GM23338 (cell line): ENCODE measurements around the gene GAL3ST1. TPM values are rescaled to one million over a fixed set of nuclear protein-coding genes. Genes with fewer than 3 reads are reported as not detected.

ENCODE experiments used
- ATAC-seq: fragments of 200-7000 bp; cut with Tn5 transposase; 3 replicates; pipeline ENCODE4 v1.9.1; 2020
- DNase-seq: peaks from one replicate; pipeline ENCODE4 v3.0.0-alpha.2; 2015; ENCODE audit warnings: low spot score
- H2AFZ ChIP-seq: fragments of 200-600 bp; sonication (generic); 2 replicates; pipeline ENCODE4 v1.8.0; 2016; ENCODE audit warnings: antibody characterized with exemption, mild to moderate bottlenecking, moderate library complexity
- H3F3A ChIP-seq: fragments of 200-600 bp; sonication (generic); replicated peaks from 2 replicates; pipeline ENCODE4 v1.8.0; 2017; ENCODE audit warnings: antibody characterized with exemption, mixed run types, low read depth
- H3K27ac ChIP-seq: fragments of 200-600 bp; sonication (generic); 2 replicates; pipeline ENCODE4 v1.6.1; 2016; ENCODE audit warnings: low read depth
- H3K27me3 ChIP-seq: fragments of 200-600 bp; sonication (generic); 2 replicates; pipeline ENCODE4 v1.8.0; 2016; ENCODE audit warnings: mild to moderate bottlenecking, mixed run types, moderate library complexity; ENCODE audit not compliant: insufficient read depth
- H3K36me3 ChIP-seq: fragments of 200-600 bp; sonication (generic); 2 replicates; pipeline ENCODE4 v1.8.0; 2016; ENCODE audit warnings: mild to moderate bottlenecking; ENCODE audit not compliant: insufficient read depth
- H3K4me1 ChIP-seq: fragments of 200-600 bp; sonication (generic); 2 replicates; pipeline ENCODE4 v1.8.0; 2016; ENCODE audit warnings: mild to moderate bottlenecking, moderate library complexity; ENCODE audit not compliant: insufficient read depth
- H3K4me2 ChIP-seq: fragments of 200-600 bp; sonication (generic); 2 replicates; pipeline ENCODE4 v1.7.1; 2017; ENCODE audit warnings: mixed run types
- H3K4me3 ChIP-seq: fragments of 200-600 bp; sonication (generic); 2 replicates; pipeline ENCODE4 v1.6.1; 2016; ENCODE audit warnings: mixed run types
- H3K79me2 ChIP-seq: fragments of 200-600 bp; sonication (generic); replicated peaks from 2 replicates; pipeline ENCODE4 v1.8.0; 2017; ENCODE audit warnings: mild to moderate bottlenecking; ENCODE audit not compliant: insufficient read depth
- H3K9me2 ChIP-seq: fragments of 200-600 bp; sonication (generic); 2 replicates; pipeline ENCODE4 v1.8.0; 2017; ENCODE audit not compliant: insufficient read depth
- H4K20me1 ChIP-seq: fragments of 200-600 bp; sonication (generic); replicated peaks from 2 replicates; pipeline ENCODE4 v1.8.0; 2017; ENCODE audit warnings: mild to moderate bottlenecking; ENCODE audit not compliant: insufficient read depth
- H3K27ac Mint-ChIP-seq: 2 replicates; pipeline ENCODE4 v1.8.0; 2020; ENCODE audit warnings: inconsistent platforms, mild to moderate bottlenecking, moderate library complexity, mixed read lengths
- H3K27me3 Mint-ChIP-seq: 3 replicates; pipeline ENCODE4 v1.8.0; 2022; ENCODE audit warnings: low read depth, mild to moderate bottlenecking, moderate library complexity, mixed read lengths, inconsistent platforms; ENCODE audit not compliant: insufficient read depth, poor library complexity
- H3K36me3 Mint-ChIP-seq: 3 replicates; pipeline ENCODE4 v1.8.0; 2021; ENCODE audit warnings: low read depth, mild to moderate bottlenecking, inconsistent platforms, moderate library complexity, mixed read lengths
- H3K4me1 Mint-ChIP-seq: 3 replicates; pipeline ENCODE4 v1.8.0; 2020; ENCODE audit warnings: mild to moderate bottlenecking, inconsistent platforms, mixed read lengths
- H3K4me3 Mint-ChIP-seq: 3 replicates; pipeline ENCODE4 v1.8.0; 2021; ENCODE audit warnings: moderate library complexity, mild to moderate bottlenecking, inconsistent platforms, mixed read lengths
- H3K9me3 Mint-ChIP-seq: 3 replicates; pipeline ENCODE4 v1.8.0; 2020; ENCODE audit warnings: moderate library complexity, mild to moderate bottlenecking, inconsistent platforms, mixed read lengths
- CREB1 ChIP-seq: fragments of 250-450 bp; sonication (Bioruptor Pico); IDR thresholded peaks from 2 replicates; pipeline ENCODE4 v1.5.0; 2020; ENCODE audit warnings: low read depth, mild to moderate bottlenecking, moderate library complexity
- CTCF ChIP-seq, 2 experiments: fragments of 200-600 bp in 1 of 2; sonication (generic) in 1 of 2; conservative IDR thresholded peaks; 2 replicates each; pipeline versions ENCODE4 v1.5.1 to v1.6.1; 2016 to 2017; ENCODE audit warnings: antibody characterized with exemption in 2 of 2, low read depth in 2 of 2, mild to moderate bottlenecking in 2 of 2, moderate library complexity in 1 of 2
- POLR2AphosphoS5 ChIP-seq: IDR thresholded peaks from 2 replicates; pipeline ENCODE4 v1.6.1; 2016; ENCODE audit warnings: antibody characterized with exemption, low read depth
- polyA plus RNA-seq: library from polyadenylated mRNA; unstranded; fragments of >200 nt; fragmentation: Nextera tagmentation; extraction: Ambion mirVana; gene quantifications from 2 replicates; pipeline ENCODE4 v1.2.1, GENCODE V29; 2016
- total RNA-seq: library from RNA; depleted of rRNA; stranded (reverse); fragments of >200 nt; shearing (Covaris generic); gene quantifications from 2 replicates; pipeline ENCODE4 v1.2.3, GENCODE V29; 2014
- TF ChIP-seq, protein P1 (sequence below): fragments of 250-450 bp; sonication (Bioruptor Pico); IDR thresholded peaks from 2 replicates; pipeline ENCODE4 v1.5.0; 2020; ENCODE audit warnings: mild to moderate bottlenecking, moderate library complexity
- TF ChIP-seq, protein P2 (sequence below): IDR thresholded peaks from one replicate; pipeline ENCODE4 v1.6.1; 2018; ENCODE audit warnings: antibody characterized with exemption; ENCODE audit not compliant: unreplicated experiment

Gene GAL3ST1
- total and polyA plus RNA-seq, 2 experiments from 2014 or later, result 8.2 to 13.3 TPM

- TF ChIP-seq, protein P1, sequence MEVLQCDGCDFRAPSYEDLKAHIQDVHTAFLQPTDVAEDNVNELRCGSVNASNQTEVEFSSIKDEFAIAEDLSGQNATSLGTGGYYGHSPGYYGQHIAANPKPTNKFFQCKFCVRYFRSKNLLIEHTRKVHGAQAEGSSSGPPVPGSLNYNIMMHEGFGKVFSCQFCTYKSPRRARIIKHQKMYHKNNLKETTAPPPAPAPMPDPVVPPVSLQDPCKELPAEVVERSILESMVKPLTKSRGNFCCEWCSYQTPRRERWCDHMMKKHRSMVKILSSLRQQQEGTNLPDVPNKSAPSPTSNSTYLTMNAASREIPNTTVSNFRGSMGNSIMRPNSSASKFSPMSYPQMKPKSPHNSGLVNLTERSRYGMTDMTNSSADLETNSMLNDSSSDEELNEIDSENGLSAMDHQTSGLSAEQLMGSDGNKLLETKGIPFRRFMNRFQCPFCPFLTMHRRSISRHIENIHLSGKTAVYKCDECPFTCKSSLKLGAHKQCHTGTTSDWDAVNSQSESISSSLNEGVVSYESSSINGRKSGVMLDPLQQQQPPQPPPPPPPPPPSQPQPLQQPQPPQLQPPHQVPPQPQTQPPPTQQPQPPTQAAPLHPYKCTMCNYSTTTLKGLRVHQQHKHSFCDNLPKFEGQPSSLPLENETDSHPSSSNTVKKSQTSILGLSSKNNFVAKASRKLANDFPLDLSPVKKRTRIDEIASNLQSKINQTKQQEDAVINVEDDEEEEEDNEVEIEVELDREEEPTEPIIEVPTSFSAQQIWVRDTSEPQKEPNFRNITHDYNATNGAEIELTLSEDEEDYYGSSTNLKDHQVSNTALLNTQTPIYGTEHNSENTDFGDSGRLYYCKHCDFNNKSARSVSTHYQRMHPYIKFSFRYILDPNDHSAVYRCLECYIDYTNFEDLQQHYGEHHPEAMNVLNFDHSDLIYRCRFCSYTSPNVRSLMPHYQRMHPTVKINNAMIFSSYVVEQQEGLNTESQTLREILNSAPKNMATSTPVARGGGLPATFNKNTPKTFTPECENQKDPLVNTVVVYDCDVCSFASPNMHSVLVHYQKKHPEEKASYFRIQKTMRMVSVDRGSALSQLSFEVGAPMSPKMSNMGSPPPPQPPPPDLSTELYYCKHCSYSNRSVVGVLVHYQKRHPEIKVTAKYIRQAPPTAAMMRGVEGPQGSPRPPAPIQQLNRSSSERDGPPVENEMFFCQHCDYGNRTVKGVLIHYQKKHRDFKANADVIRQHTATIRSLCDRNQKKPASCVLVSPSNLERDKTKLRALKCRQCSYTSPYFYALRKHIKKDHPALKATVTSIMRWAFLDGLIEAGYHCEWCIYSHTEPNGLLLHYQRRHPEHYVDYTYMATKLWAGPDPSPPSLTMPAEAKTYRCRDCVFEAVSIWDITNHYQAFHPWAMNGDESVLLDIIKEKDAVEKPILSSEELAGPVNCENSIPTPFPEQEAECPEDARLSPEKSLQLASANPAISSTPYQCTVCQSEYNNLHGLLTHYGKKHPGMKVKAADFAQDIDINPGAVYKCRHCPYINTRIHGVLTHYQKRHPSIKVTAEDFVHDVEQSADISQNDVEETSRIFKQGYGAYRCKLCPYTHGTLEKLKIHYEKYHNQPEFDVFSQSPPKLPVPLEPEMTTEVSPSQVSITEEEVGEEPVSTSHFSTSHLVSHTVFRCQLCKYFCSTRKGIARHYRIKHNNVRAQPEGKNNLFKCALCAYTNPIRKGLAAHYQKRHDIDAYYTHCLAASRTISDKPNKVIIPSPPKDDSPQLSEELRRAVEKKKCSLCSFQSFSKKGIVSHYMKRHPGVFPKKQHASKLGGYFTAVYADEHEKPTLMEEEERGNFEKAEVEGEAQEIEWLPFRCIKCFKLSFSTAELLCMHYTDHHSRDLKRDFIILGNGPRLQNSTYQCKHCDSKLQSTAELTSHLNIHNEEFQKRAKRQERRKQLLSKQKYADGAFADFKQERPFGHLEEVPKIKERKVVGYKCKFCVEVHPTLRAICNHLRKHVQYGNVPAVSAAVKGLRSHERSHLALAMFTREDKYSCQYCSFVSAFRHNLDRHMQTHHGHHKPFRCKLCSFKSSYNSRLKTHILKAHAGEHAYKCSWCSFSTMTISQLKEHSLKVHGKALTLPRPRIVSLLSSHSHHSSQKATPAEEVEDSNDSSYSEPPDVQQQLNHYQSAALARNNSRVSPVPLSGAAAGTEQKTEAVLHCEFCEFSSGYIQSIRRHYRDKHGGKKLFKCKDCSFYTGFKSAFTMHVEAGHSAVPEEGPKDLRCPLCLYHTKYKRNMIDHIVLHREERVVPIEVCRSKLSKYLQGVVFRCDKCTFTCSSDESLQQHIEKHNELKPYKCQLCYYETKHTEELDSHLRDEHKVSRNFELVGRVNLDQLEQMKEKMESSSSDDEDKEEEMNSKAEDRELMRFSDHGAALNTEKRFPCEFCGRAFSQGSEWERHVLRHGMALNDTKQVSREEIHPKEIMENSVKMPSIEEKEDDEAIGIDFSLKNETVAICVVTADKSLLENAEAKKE, result no peak
- TF ChIP-seq CREB1 (CRISPR knock-in tag) (no peak), POLR2AphosphoS5 (no peak)
Observed at GRCh38 chr22:30603801-30604200, 29.3 kb upstream of the GAL3ST1 start (continued).

- Mint-ChIP-seq H3K27ac (no peak overlapping the region), H3K27me3 (peaks cover 9% of the 10 kb centered on the region), H3K9me3 (peaks cover 3% of the 10 kb centered on the region; the same call in 2 of the 3 replicates), H3K4me1 (peaks cover 14% of the 10 kb centered on the region), H3K36me3 (no peaks in the 10 kb centered on the region; the same call in 2 of the 3 replicates), H3K4me3 (no peak overlapping the region)
- no peak overlapping the region for H3K4me3 ChIP-seq
- H3F3A ChIP-seq, result peaks cover 6% of the 10 kb centered on the region; the same call in 1 of the 2 replicates
- peaks cover 13% of the 10 kb centered on the region for H3K4me1 ChIP-seq
- no peak overlapping the region for H3K27ac ChIP-seq
- no peaks in the 10 kb centered on the region for H3K36me3 ChIP-seq
- peak; percentile 78 for DNase-seq
- no peak; the same call in 2 of the 3 replicates for ATAC-seq
- H2AFZ ChIP-seq, result no peak overlapping the region
- H3K4me2 ChIP-seq, result no peak overlapping the region
- H3K79me2 ChIP-seq, result no peaks in the 10 kb centered on the region
- no peaks in the 10 kb centered on the region for H3K9me2 ChIP-seq
- H4K20me1 ChIP-seq, result no peaks in the 10 kb centered on the region
- no peaks in the 10 kb centered on the region for H3K27me3 ChIP-seq
- peak; percentile 61 to 68 for TF ChIP-seq CTCF (conservative IDR thresholded peaks at IDR 0.05; ENCODE audit: low read depth in 2 of 2)
- TF ChIP-seq, protein P2, sequence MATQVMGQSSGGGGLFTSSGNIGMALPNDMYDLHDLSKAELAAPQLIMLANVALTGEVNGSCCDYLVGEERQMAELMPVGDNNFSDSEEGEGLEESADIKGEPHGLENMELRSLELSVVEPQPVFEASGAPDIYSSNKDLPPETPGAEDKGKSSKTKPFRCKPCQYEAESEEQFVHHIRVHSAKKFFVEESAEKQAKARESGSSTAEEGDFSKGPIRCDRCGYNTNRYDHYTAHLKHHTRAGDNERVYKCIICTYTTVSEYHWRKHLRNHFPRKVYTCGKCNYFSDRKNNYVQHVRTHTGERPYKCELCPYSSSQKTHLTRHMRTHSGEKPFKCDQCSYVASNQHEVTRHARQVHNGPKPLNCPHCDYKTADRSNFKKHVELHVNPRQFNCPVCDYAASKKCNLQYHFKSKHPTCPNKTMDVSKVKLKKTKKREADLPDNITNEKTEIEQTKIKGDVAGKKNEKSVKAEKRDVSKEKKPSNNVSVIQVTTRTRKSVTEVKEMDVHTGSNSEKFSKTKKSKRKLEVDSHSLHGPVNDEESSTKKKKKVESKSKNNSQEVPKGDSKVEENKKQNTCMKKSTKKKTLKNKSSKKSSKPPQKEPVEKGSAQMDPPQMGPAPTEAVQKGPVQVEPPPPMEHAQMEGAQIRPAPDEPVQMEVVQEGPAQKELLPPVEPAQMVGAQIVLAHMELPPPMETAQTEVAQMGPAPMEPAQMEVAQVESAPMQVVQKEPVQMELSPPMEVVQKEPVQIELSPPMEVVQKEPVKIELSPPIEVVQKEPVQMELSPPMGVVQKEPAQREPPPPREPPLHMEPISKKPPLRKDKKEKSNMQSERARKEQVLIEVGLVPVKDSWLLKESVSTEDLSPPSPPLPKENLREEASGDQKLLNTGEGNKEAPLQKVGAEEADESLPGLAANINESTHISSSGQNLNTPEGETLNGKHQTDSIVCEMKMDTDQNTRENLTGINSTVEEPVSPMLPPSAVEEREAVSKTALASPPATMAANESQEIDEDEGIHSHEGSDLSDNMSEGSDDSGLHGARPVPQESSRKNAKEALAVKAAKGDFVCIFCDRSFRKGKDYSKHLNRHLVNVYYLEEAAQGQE, result no peak
- TF ChIP-seq POLR2AphosphoS5, result no peak
Observed at GRCh38 chr22:30602049-30602448, 27.6 kb upstream of the GAL3ST1 start.
